SJCRH30 (cell line): ENCODE measurements around the gene MAFB. TPM values are rescaled to one million over a fixed set of nuclear protein-coding genes. Genes with fewer than 3 reads are reported as not detected.

Experiments
- DNase-seq, 2 experiments: peaks; one replicate each; pipeline ENCODE4 v3.0.0-alpha.2; 2015 to 2020
- H3K27ac ChIP-seq: fragments of 250-450 bp; sonication (Bioruptor Pico); 2 replicates; pipeline ENCODE4 v1.5.1; 2020; ENCODE audit warnings: mild to moderate bottlenecking, moderate library complexity
- H3K27me3 ChIP-seq: fragments of 250-450 bp; sonication (Bioruptor Pico); 2 replicates; pipeline ENCODE4 v1.5.1; 2020; ENCODE audit warnings: mild to moderate bottlenecking, moderate library complexity
- H3K36me3 ChIP-seq: fragments of 250-450 bp; sonication (Bioruptor Pico); 2 replicates; pipeline ENCODE4 v1.5.1; 2020; ENCODE audit warnings: mild to moderate bottlenecking, moderate library complexity
- H3K4me1 ChIP-seq: fragments of 250-450 bp; sonication (Bioruptor Pico); 2 replicates; pipeline ENCODE4 v1.5.1; 2020; ENCODE audit warnings: mild to moderate bottlenecking, moderate library complexity
- H3K4me3 ChIP-seq: fragments of 250-450 bp; sonication (Bioruptor Pico); 2 replicates; pipeline ENCODE4 v1.5.1; 2020; ENCODE audit warnings: mild to moderate bottlenecking, moderate library complexity
- H3K9me3 ChIP-seq: fragments of 250-450 bp; sonication (Bioruptor Pico); replicated peaks from 2 replicates; pipeline ENCODE4 v1.5.1; 2020; ENCODE audit warnings: mild to moderate bottlenecking, moderate library complexity
- total RNA-seq: library from RNA; depleted of rRNA; stranded (reverse); fragments of >200 nt; shearing (Covaris generic); gene quantifications from 2 replicates; pipeline ENCODE4 v1.2.3, GENCODE V29; 2014

MAFB gene
- total RNA-seq, 1 experiment from 2014 or later, result not detected

DNA sequence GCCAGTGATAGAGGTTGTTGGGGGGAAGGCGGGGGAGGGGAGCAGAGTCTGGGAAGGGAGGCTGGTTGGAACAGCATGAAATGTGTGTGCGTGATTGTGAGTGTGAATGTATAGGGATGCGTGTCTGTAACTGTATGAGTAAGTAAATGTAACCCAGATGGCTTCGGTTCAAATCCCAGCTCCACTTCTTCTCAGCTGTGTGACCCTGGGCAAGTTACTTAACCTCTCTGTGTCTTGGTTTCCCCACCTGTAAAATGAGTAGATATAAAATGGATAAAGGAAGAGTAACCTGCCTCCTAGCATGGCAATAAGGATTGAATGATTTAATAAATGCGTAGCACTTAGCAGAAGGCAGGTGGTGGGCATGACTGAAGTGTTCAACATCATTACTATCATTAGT lies 24.1 kb downstream of the MAFB start:
- H3K4me1 ChIP-seq, result no peaks in the 10 kb centered on the region
- H3K36me3 ChIP-seq, result no peaks in the 10 kb centered on the region
- H3K27me3 ChIP-seq, result peaks cover 15% of the 10 kb centered on the region
- no peak overlapping the region for H3K27ac ChIP-seq
- DNase-seq, result no peak
- no peaks in the 10 kb centered on the region for H3K9me3 ChIP-seq
- H3K4me3 ChIP-seq, result no peak overlapping the region

DNA sequence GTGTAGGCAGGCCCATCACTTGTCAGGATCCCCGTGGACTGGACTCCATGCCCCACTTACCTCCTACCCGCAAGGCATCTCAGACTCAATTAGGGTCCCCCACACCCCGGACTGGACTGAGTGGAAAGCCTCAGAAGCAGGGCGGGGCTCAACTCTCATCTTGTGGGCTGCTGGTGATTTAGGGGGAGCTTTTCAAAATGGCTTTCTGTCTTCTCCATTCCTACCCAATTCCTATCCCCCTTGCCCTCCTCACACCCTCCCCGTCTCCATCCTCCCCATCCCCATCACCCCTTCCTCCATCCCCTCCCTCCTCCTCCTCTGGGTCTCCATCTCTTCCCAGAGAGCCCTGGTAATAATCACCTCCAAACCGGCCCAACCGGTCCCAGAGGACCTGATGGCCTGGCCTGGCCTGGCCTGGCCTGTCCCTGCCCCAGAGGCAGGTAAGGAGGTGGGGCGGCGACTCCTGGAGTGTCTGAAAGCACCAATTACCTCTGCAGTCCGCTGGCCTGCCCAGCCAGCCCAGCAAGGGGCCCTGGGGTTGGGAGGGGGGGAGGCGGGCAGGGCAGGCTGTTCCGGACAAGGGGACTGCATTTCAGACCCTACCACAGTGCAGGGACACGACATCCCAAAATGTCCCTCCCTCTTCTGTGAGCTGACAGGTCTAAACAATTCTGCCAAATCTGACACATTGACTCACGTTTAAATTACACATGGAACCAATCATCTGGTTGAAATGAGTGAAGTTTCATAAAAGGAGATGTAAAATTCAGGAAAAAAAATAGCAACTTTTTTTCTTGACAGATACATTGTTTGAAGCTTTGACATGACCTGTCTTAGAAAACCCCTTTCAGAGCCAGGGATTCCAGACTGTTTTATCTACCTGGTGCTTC lies 24.8 kb downstream of the MAFB start:
- no peaks in the 10 kb centered on the region for H3K36me3 ChIP-seq
- H3K4me1 ChIP-seq, result no peaks in the 10 kb centered on the region
- H3K4me3 ChIP-seq, result no peak overlapping the region
- H3K27ac ChIP-seq, result no peak overlapping the region
- DNase-seq, result no peak
- no peaks in the 10 kb centered on the region for H3K9me3 ChIP-seq
- H3K27me3 ChIP-seq, result peaks cover 15% of the 10 kb centered on the region

DNA sequence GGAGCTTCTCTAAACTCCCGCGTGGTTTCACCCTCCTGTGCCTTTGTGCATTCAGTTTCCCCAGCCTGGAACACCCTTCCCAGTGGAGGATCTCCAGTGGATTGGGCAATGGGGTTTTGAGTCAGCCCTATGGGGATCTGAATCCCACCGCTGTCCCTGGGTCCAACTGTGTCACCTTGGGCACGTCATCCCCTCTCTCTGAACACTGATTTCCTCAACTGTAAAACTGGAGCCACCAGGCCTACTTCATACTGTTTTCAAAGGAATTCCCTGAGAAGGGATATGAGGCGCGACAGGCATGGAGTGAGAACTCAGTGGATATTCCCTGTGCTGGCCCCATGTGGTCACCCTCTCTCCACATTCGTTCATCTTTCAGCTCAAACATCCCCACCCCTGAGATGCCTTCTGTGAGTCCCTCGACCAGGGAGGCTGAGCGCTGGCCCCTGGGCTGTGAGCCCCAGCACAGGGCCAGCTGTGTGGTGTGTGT lies 25.7 kb downstream of the MAFB start:
- Histone ChIP-seq H3K27me3 (peaks cover 15% of the 10 kb centered on the region), H3K36me3 (no peaks in the 10 kb centered on the region), H3K9me3 (no peaks in the 10 kb centered on the region), H3K4me1 (no peaks in the 10 kb centered on the region), H3K4me3 (no peak overlapping the region), H3K27ac (no peak overlapping the region)
- no peak for DNase-seq

DNA sequence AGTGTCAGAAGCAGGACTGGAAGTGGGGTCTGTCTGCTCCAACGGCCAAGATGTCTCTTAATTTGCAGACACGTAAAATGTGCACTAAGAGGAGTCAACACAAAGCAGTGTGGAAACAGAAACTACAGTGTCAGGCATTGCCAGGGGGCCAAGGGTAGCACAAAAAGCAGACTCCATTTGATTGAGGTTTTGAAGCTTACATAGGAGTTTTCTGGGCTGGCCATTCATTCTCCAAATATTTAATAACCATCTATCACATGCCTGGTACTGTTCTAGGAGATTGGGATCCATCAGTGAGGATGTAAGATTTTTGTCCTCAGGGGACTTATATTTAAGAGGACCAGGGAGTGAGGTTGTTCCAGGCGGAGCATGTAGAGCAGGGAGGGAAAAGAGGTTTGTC lies 29.5 kb downstream of the MAFB start:
- H3K9me3 ChIP-seq, result no peaks in the 10 kb centered on the region
- no peaks in the 10 kb centered on the region for H3K4me1 ChIP-seq
- H3K27ac ChIP-seq, result no peak overlapping the region
- H3K36me3 ChIP-seq, result no peaks in the 10 kb centered on the region
- no peak for DNase-seq
- no peak overlapping the region for H3K4me3 ChIP-seq
- peaks cover 9% of the 10 kb centered on the region for H3K27me3 ChIP-seq

DNA sequence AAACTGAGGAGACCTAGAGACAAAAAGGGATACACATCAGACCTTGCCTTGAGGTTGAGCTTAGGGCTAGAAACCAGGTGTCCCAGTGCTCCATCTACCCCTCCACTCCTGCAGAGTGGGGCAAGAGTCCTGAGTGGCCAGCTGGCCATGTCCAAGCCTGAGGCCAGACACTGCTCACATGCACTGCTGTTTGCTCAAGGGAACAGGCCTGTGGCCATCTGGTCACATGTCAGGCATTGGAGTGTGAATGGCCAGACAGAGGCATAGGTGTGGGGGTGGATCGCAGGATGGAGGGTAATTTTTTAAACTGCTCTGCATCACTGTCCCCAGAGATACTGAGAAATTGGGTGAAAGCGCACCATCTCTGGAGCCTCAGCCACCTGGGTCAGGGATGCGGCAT lies 30.5 kb downstream of the MAFB start:
- H3K4me1 ChIP-seq, result no peaks in the 10 kb centered on the region
- no peaks in the 10 kb centered on the region for H3K36me3 ChIP-seq
- H3K27ac ChIP-seq, result no peak overlapping the region
- no peak overlapping the region for H3K4me3 ChIP-seq
- H3K9me3 ChIP-seq, result no peaks in the 10 kb centered on the region
- no peak for DNase-seq
- H3K27me3 ChIP-seq, result peaks cover 12% of the 10 kb centered on the region

DNA sequence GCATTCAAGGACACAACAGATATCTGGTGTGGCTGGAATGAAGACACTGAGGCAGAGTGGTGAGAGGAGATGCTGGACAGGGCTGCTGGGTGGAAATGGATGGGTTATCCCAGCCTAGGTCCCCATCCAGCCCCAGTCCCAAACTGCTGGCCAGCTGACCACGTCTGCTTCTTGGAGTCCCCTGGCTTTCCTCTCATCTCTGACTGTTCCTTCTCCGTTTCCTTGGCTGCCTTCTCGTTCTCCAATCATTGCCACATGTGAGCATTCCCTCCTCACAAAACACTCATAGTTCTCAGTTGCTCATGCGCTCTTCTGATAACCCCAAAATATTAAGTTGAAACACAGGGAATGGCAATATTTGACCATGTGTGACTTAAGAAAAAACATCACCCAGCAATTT lies 31.5 kb downstream of the MAFB start:
- Histone ChIP-seq H3K27me3 (peaks cover 13% of the 10 kb centered on the region), H3K27ac (no peak overlapping the region), H3K4me3 (no peak overlapping the region), H3K9me3 (no peaks in the 10 kb centered on the region), H3K4me1 (no peaks in the 10 kb centered on the region), H3K36me3 (no peaks in the 10 kb centered on the region)
- no peak for DNase-seq

DNA sequence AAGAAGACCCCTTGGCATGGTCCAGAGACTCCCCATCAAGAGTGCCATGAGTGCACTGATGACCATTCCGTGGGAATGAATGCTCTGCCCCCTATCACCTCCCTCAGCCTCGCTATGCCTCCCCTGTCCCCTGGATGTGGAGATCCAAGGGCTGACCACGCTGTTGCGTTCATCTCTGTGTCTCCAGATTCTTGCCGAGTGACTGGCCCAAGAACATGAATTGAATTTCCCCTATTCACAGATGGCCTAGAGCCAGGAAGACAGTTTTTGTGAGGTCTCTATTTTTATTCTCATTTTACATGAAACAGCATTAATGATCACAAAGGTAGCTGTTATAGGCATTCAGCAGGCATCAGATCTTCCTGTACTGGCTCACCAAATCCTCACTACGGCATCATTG lies 33.6 kb downstream of the MAFB start:
- Histone ChIP-seq H3K27ac (no peak overlapping the region), H3K9me3 (no peaks in the 10 kb centered on the region), H3K27me3 (peaks cover 15% of the 10 kb centered on the region), H3K4me1 (no peaks in the 10 kb centered on the region), H3K36me3 (no peaks in the 10 kb centered on the region), H3K4me3 (no peak overlapping the region)
- no peak for DNase-seq

DNA sequence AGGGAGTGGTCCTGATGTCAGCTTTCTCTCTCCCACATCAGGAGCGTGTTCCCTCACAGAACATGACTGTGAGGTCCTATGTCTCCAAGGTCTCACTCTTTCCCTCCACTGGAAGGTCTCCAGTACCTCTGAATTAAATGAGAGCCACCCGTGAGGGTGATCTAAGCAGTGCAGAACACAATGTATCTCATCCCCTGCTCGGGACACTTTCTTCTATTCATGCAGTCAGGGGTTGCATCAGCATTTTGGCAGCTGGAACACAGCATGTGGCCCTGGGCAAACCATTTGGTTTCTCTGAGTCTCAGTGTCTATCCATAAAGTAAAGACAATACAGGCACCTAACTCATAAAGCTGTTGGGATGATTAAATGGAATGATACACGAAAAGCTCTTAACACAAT lies 34.2 kb downstream of the MAFB start:
- no peaks in the 10 kb centered on the region for H3K36me3 ChIP-seq
- no peak overlapping the region for H3K27ac ChIP-seq
- H3K9me3 ChIP-seq, result no peaks in the 10 kb centered on the region
- H3K4me3 ChIP-seq, result no peak overlapping the region
- no peak for DNase-seq
- H3K4me1 ChIP-seq, result no peaks in the 10 kb centered on the region
- peaks cover 15% of the 10 kb centered on the region for H3K27me3 ChIP-seq

DNA sequence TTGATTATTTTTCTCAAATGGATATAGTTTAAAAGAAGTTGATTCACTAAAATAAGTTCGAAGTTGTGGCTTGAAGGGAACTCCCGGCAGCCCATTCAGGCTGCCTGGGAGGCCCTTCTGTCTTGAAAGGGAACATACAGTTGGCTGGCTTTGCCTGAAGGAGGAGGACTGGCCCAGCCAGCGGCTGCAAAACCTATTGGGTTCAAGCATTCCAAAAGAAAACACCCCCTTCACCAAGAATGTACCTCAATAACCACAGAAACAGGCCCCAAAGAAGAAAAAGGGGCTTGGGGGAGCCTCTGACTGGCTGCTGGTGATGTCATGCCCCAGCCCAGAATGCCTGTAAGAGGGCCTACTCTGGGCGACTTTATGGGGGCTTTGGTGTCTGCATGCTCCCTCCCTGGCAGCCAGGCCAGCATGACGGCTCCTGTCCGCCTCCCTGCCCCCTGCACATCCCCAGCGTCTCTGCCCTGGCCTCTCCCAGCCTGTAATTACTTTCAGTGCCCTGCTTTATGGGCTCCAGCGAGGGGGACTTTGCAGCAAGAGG lies 36.5 kb downstream of the MAFB start:
- Histone ChIP-seq H3K36me3 (no peaks in the 10 kb centered on the region), H3K27me3 (peaks cover 15% of the 10 kb centered on the region), H3K4me3 (no peak overlapping the region), H3K9me3 (no peaks in the 10 kb centered on the region), H3K27ac (no peak overlapping the region), H3K4me1 (no peaks in the 10 kb centered on the region)
- no peak for DNase-seq

DNA sequence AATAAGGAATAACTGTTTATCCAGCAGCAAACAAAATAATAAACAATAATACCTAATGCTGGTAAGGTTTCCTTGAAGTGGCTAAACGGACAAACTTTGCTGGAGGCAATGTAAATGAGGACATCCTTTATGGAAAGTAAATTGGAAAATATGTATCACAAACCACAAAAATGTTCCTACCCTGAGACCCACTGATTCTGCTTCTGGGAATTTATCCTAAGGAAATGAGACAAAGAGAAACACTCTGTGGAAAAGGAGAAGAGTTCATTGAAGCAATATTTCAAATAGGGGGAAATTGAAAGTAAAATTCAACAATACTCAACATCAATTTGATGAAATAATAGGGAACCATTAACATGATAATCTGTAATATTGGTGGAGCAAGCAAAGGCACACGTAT lies 37.9 kb downstream of the MAFB start:
- Histone ChIP-seq H3K27ac (no peak overlapping the region), H3K9me3 (no peaks in the 10 kb centered on the region), H3K4me3 (no peak overlapping the region), H3K27me3 (peaks cover 17% of the 10 kb centered on the region), H3K4me1 (no peaks in the 10 kb centered on the region), H3K36me3 (no peaks in the 10 kb centered on the region)
- DNase-seq, result no peak

DNA sequence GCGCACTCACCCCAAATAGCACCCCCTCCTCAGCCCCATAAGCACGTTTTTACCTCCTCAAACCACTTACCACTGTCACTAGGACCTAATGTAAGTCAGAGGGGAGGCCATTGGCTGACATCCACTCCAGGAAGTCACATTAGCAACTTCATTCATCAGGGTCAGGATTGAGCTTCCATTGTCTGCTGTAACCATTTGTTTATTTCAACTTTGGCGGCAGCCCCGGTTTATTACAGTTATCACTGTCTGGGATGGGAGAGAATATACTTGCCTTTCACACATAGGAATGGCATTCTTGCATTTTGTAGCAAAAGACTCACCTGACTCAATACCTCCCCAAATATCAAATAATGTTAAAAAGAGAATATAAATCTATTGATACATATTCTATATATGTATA lies 38.3 kb downstream of the MAFB start:
- Histone ChIP-seq H3K4me1 (no peaks in the 10 kb centered on the region), H3K27me3 (peaks cover 21% of the 10 kb centered on the region), H3K36me3 (no peaks in the 10 kb centered on the region), H3K9me3 (no peaks in the 10 kb centered on the region), H3K27ac (no peak overlapping the region), H3K4me3 (no peak overlapping the region)
- no peak for DNase-seq

DNA sequence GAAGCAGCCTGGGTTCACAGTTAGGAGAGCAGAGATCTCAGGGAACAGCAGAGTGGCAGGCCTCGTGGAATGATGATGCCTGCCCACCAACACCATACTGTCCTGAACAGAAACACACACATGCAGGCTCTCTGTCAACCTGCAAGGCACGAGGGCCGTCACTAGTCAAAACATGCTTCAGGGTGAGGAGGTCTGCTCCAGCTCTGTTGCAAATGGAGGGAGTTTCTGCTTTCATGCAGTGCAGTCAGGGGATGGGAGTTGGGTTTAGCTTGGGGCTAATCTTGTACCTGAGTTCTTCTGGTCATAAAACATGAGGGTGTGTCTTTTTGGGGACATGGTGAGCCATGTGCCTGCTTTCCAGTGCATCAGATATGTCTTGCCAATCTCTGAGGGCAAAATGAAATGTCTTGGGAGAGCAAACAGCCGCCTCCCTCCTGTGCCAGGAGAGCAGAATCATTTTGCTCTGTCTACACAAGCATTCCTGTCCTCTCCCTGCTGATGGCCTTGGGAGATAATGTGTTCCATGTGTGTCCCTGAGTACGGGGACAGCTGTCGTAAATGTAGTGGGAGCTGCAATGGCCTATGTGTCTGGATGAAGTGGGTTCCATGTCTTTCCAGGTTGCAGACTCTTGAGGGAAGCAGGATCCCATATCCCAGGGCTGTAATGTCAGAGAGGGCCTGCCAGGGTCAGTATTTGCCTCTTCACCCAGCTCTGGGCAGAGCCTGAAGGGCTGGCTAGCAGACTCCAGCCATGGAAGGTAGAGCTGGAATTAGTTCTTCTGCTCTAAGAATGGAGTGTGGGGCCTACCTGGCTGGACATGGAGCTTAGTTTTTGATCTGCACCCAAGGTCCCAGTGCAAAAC lies 40.6 kb downstream of the MAFB start:
- Histone ChIP-seq H3K4me3 (no peak overlapping the region), H3K36me3 (no peaks in the 10 kb centered on the region), H3K9me3 (no peaks in the 10 kb centered on the region), H3K4me1 (no peaks in the 10 kb centered on the region), H3K27me3 (peaks cover 38% of the 10 kb centered on the region), H3K27ac (no peak overlapping the region)
- DNase-seq, result no peak

DNA sequence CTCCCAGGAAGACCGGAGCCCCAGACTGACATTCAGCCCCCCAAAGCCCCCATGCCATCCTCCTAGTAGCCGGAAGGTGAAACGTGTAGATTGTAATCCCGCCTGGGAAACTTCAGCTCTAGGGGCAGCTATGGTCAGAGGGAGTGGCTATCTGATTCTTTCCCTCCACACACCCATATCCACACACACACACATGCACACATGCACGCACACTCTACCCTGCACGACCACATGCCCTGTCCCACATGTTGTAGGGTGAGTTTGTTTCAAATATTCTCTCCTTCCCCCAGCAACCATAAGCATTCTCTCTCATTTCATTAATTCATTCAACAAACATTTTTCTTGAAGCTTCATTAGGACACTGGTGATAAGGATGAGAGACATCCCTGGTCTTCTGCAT lies 42.2 kb downstream of the MAFB start:
- Histone ChIP-seq H3K27me3 (peaks cover 40% of the 10 kb centered on the region), H3K27ac (no peak overlapping the region), H3K4me3 (no peak overlapping the region), H3K9me3 (no peaks in the 10 kb centered on the region), H3K4me1 (no peaks in the 10 kb centered on the region), H3K36me3 (no peaks in the 10 kb centered on the region)
- DNase-seq, result no peak

DNA sequence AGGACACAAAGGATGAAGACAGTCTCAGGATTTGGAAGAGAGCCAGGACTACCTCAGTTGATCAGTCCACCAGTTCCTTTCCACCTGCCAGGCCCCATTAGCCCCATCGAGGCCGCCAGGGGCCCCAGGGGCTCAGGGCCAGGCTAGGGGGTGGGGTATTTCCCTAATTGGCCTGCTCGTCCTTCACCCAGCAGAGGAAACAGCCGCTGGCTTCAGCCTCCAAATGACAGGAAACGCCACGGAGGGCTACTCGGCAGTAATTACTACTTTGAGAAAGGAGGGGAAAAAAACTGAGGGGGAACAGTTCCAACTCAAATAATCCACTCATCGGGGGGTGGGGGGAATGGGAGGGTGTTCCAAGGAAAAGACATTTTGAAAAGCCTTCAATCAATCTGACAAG lies 42.7 kb downstream of the MAFB start:
- H3K4me3 ChIP-seq, result no peak overlapping the region

DNA sequence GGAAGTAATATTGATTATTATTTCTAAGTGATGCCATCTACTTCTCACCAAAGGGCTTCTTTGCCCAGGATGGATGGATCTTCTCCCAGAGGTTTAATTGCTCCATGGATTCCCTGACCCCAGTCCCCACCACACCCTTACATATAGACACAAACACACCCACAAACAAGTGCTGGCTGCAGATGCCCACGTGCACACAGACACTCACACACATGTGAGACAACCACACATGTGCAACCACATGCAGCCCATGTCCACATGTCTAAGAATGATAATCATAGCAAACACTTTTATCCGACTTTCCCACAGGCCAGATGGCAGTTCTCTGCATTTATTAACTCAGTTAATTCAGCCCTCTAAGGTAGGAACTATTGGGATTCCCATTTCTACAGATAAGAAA lies 44.2 kb downstream of the MAFB start:
- H3K4me1 ChIP-seq, result no peaks in the 10 kb centered on the region

More for the DNA sequence above, 42.7 kb downstream of the MAFB start:
- DNase-seq, result no peak
- H3K4me1 ChIP-seq, result no peaks in the 10 kb centered on the region
- H3K9me3 ChIP-seq, result no peaks in the 10 kb centered on the region
- H3K36me3 ChIP-seq, result no peaks in the 10 kb centered on the region
- H3K27me3 ChIP-seq, result peaks cover 39% of the 10 kb centered on the region
- H3K27ac ChIP-seq, result no peak overlapping the region

More for the DNA sequence above, 44.2 kb downstream of the MAFB start:
- Histone ChIP-seq H3K36me3 (no peaks in the 10 kb centered on the region), H3K27me3 (peaks cover 35% of the 10 kb centered on the region), H3K27ac (no peak overlapping the region), H3K9me3 (no peaks in the 10 kb centered on the region), H3K4me3 (no peak overlapping the region)
- no peak for DNase-seq
